Dedifferentiated amniotic fluid mesenchymal stem cell (primary cell): ENCODE measurements around the gene PILRA.
"Not testable (repeated sequence)": the region's sequence is repeated elsewhere in the genome, so short reads cannot be mapped to it uniquely, and the experiment has no call there.

Experiments
- DNase-seq: peaks from one replicate; pipeline ENCODE4 v3.0.0-alpha.2; 2016; ENCODE audit errors: extremely low spot score

PILRA gene

GRCh38 chr7:100434297-100435144 is 61.2 kb downstream of the PILRA start:
- no peak for DNase-seq

GRCh38 chr7:100435401-100436304 is 62.4 kb downstream of the PILRA start:
- peak; percentile 15 for DNase-seq

- DNase-seq = no peak
These were observed 64.1 kb downstream of the PILRA start for GRCh38 chr7:100437150-100438100.

GRCh38 chr7:100438172-100438571 is 64.9 kb downstream of the PILRA start:
- no peak for DNase-seq

GRCh38 chr7:100438731-100439130 is 65.4 kb downstream of the PILRA start:
- DNase-seq = not testable (repeated sequence)

- not testable (repeated sequence) for DNase-seq
These were observed 66.0 kb downstream of the PILRA start for GRCh38 chr7:100439244-100439643.

- no peak for DNase-seq
These were observed 68.6 kb downstream of the PILRA start for GRCh38 chr7:100441641-100442535.

GRCh38 chr7:100443096-100443840 is 70.0 kb downstream of the PILRA start:
- DNase-seq = no peak

- DNase-seq = no peak
These were observed 71.3 kb downstream of the PILRA start for GRCh38 chr7:100444311-100445278.

- DNase-seq = no peak
These were observed 72.8 kb downstream of the PILRA start for GRCh38 chr7:100446040-100446439.

GRCh38 chr7:100447363-100447762 is 74.1 kb downstream of the PILRA start:
- DNase-seq = not testable (repeated sequence)

GRCh38 chr7:100449190-100449795 is 76.0 kb downstream of the PILRA start:
- DNase-seq = no peak
